Measurements from ENCODE around the gene ZNF189.

DNA sequence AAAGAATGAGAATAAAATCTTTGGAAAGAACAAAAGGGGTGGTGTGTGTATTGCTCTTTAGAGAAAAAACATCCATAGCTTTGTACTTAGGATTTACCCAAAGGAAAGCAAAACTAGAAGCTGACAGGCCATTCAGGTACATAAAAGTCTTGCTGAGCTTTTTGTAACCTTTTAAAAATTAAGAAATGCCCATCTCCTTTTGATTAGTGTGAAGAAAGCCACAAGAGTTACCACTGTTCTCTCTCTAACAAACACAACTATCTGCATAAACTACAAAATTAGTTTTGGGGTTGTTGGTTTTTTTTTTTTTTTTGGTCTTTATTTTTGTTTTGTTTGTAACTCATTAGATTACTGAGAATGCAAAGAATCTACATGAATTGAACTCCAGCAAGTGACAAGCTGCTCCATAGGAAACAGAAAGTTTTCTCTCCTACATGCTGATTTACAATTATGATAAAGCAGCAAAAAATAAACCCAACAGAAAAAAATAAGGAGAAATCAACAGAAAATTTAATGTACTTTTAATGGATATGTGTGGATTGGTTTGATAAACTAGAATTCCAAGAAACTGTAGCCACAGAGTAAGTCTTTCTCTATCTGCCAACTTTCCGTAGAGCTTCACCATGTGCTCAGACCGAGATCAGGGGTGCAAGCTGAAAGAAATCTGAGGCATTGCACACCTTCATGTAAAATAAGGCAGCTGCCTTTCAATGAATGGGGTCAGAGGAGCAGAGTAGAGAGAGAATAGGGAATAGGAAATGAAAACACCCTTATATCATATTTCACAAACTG, 26.1 kb upstream of the ZNF189 start:
- TF ChIP-seq, protein P1, sequence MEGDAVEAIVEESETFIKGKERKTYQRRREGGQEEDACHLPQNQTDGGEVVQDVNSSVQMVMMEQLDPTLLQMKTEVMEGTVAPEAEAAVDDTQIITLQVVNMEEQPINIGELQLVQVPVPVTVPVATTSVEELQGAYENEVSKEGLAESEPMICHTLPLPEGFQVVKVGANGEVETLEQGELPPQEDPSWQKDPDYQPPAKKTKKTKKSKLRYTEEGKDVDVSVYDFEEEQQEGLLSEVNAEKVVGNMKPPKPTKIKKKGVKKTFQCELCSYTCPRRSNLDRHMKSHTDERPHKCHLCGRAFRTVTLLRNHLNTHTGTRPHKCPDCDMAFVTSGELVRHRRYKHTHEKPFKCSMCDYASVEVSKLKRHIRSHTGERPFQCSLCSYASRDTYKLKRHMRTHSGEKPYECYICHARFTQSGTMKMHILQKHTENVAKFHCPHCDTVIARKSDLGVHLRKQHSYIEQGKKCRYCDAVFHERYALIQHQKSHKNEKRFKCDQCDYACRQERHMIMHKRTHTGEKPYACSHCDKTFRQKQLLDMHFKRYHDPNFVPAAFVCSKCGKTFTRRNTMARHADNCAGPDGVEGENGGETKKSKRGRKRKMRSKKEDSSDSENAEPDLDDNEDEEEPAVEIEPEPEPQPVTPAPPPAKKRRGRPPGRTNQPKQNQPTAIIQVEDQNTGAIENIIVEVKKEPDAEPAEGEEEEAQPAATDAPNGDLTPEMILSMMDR (conservative IDR thresholded peaks at IDR 0.05; ENCODE audit: low read length) = no peak
- TF ChIP-seq EZH2phosphoT487 (IDR thresholded peaks at IDR 0.05; ENCODE audit: borderline replicate concordance) = no peak

All from Loucy (cell line).